Omental fat pad (tissue), 4 donors: Measurements from ENCODE around the gene COMMD9. TPM values are rescaled to one million over a fixed set of nuclear protein-coding genes. Genes with fewer than 3 reads are reported as not detected.

Experiments
- ATAC-seq: fragments of 150-250 bp; one replicate; pipeline ENCODE4 v1.9.1; 2016; ENCODE audit warnings: mild to moderate bottlenecking, moderate library complexity; ENCODE audit not compliant: low FRiP score
- DNase-seq: peaks from one replicate; pipeline ENCODE4 v3.0.0-alpha.2; 2019; ENCODE audit warnings: low spot score
- total RNA-seq, 4 donors: library from RNA; depleted of rRNA; stranded (reverse); fragments of >200 nt; gene quantifications; one replicate each; pipeline ENCODE4 v1.1.0, GENCODE V29; 2016
- TF ChIP-seq, protein P1 (sequence below), 3 donors: fragments of 450-650 bp; IDR thresholded peaks; one replicate each; pipeline ENCODE4 v1.5.1; 2016 to 2017; ENCODE audit warnings: antibody characterized with exemption in 3 of 3, mild to moderate bottlenecking in 3 of 3, moderate library complexity in 2 of 3

Gene COMMD9
- total RNA-seq, 4 donors from 2014 or later = 37.3 to 52.6 (median 41.6) TPM

DNA sequence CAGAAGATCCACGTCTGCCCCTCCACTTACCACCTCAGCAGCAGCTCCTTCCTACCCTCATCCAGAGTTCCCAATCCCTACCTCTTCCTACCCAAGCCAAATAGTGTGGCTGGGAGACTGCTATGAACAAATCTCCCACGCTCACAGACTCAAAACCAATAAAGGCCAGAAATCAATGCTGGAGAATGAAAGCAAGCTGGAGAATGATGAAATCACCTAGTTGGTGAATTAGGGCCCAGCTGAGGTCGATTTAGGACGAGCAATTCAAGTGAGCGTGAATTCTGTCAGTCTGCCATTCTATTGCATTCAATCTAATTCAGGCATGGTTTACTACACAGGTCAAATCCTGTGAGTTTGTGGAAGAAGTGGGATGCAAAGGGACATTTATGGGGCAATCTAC, 22.5 kb downstream of the COMMD9 start:
- ATAC-seq (no peak), DNase-seq (no peak)
- TF ChIP-seq, protein P1, sequence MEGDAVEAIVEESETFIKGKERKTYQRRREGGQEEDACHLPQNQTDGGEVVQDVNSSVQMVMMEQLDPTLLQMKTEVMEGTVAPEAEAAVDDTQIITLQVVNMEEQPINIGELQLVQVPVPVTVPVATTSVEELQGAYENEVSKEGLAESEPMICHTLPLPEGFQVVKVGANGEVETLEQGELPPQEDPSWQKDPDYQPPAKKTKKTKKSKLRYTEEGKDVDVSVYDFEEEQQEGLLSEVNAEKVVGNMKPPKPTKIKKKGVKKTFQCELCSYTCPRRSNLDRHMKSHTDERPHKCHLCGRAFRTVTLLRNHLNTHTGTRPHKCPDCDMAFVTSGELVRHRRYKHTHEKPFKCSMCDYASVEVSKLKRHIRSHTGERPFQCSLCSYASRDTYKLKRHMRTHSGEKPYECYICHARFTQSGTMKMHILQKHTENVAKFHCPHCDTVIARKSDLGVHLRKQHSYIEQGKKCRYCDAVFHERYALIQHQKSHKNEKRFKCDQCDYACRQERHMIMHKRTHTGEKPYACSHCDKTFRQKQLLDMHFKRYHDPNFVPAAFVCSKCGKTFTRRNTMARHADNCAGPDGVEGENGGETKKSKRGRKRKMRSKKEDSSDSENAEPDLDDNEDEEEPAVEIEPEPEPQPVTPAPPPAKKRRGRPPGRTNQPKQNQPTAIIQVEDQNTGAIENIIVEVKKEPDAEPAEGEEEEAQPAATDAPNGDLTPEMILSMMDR (IDR thresholded peaks at IDR 0.05) = no peak

DNA sequence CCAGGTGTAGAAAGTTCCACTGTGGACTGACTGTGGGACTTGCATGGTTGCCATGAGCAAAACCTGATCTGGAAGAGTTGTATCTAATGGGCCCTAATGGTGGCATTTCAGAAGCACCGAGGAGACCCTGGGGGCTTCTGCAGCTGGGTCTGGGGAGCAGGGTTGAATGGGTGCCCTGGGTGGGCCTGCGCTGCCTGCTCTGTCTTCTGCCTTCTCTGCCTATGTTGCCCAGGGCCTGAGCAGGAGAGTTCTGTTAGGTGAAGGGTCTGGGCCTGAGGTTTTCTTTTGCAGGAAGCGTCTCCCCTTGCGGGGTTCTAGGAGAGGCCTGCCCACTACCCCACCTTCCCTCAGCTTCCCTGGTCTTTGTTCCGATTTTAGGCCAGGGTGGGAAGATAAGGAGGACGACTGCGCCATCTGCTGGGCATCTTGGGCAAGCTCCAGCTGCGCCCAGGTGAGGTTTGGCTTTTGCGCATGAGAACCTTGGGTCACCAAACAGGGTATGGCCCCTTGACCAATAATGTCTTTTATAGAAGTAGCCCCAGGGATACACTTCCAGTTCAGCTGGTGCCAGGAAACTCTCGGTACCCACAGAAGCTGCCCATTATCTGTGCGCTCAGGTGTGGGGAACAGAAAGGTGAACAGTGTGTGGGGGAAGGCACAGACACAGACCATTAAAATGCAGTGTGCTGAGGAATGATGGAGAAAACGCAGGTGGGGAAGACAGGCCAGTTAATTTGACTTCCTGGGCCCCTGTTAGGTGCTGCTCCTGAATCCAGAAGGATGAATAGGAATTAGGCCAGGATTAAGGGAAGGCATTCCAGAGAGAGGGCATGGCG, 23.2 kb downstream of the COMMD9 start:
- ATAC-seq = peak; percentile 46
- peak; percentile 50 for DNase-seq
- TF ChIP-seq, protein P1 (IDR thresholded peaks at IDR 0.05) = peak in 2 of 3 donors; percentile 28 to 32

DNA sequence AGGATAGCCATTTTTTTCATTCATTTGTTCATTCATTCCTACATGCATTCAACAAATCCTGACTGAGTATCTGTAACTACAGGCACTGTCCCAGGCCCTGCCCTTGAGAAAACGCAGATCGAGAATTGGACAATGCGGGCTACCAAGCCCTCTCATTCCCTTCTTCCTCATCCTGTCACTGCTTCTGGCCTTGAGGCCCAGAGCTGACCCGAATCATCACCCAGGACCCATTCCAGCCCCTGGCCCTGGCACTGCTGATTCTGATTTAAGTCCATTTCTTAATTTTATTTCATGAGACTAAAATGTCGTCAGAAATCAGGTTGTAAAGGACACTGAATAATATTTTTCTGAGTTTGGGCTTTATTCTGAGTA, 24.3 kb downstream of the COMMD9 start:
- no peak for DNase-seq
- ATAC-seq = no peak
- TF ChIP-seq, protein P1 (IDR thresholded peaks at IDR 0.05) = no peak

DNA sequence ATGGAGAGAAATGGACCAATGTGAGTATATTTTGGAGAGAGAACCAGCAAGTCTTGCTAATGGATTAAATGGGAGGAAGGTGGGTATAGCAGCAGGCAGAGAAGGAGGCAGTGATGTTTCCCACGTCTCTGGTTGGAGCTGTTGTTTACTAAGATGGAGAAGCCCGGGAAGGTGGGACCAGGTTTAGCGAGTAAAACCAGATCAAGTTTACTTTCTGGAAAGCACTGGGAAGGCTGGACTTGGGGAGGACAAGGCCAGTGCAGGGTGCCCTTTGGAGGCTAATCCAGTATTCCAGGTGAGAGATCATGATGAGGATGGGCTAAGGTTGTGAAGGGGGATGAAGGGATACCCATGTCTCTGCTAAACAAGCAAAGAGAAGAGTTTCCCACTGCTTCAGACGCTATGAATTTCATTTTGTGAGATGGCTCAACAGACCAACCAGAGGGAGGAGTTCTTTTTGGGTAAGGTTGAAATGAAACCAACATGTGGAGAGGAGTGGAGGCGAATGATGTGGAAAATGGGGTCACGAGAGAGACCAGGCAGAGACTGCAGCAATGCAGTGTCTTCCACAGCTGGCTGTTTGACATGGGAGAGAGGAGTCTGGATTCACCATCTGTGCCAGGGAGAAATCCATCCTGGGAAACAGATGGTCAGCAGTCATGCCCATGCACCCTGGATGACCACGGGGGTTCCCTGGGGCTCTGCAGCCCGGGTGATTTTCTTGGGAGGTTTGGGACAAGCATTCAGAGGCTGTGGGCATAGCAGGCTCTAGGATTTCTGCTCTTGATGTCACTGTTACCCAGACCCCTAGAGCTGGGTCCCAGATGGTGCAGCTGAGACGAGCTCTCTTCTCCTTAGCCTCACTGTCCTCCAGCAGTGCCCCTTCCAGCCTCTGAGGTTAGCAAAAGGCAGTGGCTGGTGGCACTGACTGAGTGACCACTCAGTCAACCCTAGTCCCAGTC, 24.9 kb downstream of the COMMD9 start:
- no peak for DNase-seq
- TF ChIP-seq, protein P1 (IDR thresholded peaks at IDR 0.05) = no peak
- ATAC-seq = no peak

DNA sequence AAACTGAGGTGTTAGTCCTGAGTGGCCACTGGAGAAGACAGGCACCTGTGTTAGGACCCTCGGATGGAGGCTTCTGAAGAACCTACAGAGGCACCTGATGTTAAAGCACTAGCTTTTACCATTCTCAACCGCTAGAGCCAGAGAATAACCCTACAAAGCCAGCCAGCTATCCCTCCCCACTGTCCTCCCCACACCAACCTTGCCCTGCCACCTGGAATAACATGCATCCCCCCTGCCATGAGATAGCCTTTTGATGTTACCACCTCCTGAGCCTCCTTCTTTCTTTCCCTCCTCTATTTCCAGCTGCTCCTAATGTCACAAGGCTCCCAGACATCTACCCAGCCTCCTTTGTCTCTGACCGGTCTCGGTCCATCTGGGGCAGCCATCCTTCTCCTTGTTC, 28.1 kb downstream of the COMMD9 start:
- ATAC-seq = no peak
- TF ChIP-seq, protein P1 (IDR thresholded peaks at IDR 0.05) = no peak
- no peak for DNase-seq

DNA sequence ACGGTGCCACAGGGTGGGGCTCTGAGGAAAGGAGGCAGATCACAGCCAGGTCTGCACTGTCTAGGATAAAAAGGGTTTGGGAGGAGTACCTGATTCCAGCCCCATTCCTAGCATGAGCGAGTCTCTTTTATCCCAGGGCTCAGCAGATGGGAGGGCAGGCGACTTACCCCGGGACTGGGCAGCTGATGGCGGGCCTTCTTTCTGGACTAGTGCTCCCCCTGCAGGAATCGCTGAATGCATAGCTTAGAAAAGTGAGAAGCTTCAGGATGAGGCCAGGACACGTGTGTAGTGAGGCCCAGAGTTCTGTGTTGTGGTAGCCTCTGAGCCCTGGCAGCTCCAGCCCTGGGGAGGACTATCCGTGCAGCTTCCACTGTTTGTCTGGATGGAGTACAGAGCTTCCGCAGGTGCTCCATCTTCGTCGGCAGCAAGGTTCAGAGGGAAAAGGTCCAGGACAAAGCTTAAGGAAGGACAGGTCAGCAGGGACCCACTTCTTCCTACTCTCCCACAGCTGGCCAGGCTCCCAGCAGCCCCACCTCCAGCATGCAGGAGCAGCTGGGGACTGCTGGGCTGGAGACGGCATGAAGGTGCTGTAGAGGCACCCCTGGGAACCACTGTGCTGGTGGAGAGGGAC, 30.4 kb downstream of the COMMD9 start:
- ATAC-seq = peak; percentile 45
- DNase-seq = no peak
- TF ChIP-seq, protein P1 (IDR thresholded peaks at IDR 0.05) = no peak
